Measurements from ENCODE around the gene SLC26A1. TPM values are rescaled to one million over a fixed set of nuclear protein-coding genes. Genes with fewer than 3 reads are reported as not detected.

The SLC26A1 gene
- total RNA-seq, 4 donors from 2014 or later = not detected

DNA sequence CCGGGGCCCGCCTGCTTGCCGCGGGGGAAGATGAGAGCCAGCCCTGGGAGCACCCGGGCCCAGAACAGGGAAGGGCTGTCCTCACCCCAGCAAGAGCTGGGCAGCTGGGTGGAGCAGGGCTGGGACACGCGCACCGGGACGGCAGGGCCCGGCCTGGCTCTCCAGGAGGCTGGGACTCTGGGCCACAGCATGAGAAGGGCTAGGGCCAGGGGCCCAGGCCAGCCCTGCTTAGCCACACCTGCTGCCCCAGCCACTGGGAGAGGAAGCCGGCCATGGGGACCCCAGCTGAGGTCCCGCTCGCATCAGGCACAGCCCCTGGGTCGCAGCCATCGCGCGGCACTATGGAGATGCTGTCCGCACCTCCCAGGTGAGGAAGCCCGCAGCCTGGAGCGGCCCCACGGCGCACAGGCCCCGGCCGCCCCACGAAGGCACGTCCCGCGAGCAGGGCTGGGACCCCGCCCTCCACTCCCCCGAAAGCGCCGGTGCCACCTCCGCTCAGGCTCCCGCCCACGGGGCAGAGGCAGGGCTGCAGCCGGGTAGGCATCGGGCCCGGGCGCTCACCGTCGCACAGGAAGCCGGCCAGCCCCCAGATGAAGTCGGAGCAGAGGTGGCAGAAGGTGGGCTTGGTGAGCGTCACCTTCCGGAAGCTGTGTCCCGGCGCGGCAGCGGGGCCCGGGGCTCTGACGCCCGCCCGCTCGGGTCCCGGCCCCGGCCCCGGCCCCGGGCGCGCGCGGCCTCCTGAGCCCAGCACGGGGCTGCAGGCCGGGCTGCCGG lies 20.4 kb downstream of the SLC26A1 start:
- no CpG with 5 or more reads among the region's 65 CpGs for WGBS, 2 donors (ENCODE audit: low coverage in 1 of 2)
- Histone ChIP-seq H3K9me3 (no peaks in the 10 kb centered on the region), H3K4me3 (peak overlapping the region; percentile 71 to 83), H3K27ac (peak overlapping the region in 3 of 4 donors; percentile 24 to 69 (median 41)), H3K27me3 (peaks cover 13% of the 10 kb centered on the region), H3K36me3 (no peaks in the 10 kb centered on the region), H3K4me1 (peaks cover 6 to 44% (median 14%) of the 10 kb centered on the region in 3 donors)
- TF ChIP-seq CTCF (IDR thresholded peaks at IDR 0.05) (no peak), POLR2A (IDR thresholded peaks at IDR 0.05) (no peak), EP300 (IDR thresholded peaks at IDR 0.05) (no peak), POLR2AphosphoS5 (IDR thresholded peaks at IDR 0.05) (no peak)
- ATAC-seq = peak; percentile 46

- Histone ChIP-seq H3K4me1 (peaks cover 6 to 51% (median 14%) of the 10 kb centered on the region in 3 donors), H3K36me3 (peaks cover 0 to 5% of the 10 kb centered on the region in 2 donors), H3K9me3 (no peaks in the 10 kb centered on the region), H3K4me3 (peak overlapping the region; percentile 71 to 83), H3K27ac (peak overlapping the region in 1 of 4 donors; percentile 69), H3K27me3 (peaks cover 16% of the 10 kb centered on the region)
- TF ChIP-seq CTCF (IDR thresholded peaks at IDR 0.05) (no peak), POLR2AphosphoS5 (IDR thresholded peaks at IDR 0.05) (no peak), POLR2A (IDR thresholded peaks at IDR 0.05) (no peak), EP300 (IDR thresholded peaks at IDR 0.05) (no peak)
- no peak for ATAC-seq
- 67% methylated on average over 6 of the region's 24 CpGs; no CpG with 5 or more reads in 1 of the 2 donors for WGBS, 2 donors (ENCODE audit: low coverage in 1 of 2)
Observed at GRCh38 chr4:971666-972500, 21.3 kb downstream of the SLC26A1 start.

DNA sequence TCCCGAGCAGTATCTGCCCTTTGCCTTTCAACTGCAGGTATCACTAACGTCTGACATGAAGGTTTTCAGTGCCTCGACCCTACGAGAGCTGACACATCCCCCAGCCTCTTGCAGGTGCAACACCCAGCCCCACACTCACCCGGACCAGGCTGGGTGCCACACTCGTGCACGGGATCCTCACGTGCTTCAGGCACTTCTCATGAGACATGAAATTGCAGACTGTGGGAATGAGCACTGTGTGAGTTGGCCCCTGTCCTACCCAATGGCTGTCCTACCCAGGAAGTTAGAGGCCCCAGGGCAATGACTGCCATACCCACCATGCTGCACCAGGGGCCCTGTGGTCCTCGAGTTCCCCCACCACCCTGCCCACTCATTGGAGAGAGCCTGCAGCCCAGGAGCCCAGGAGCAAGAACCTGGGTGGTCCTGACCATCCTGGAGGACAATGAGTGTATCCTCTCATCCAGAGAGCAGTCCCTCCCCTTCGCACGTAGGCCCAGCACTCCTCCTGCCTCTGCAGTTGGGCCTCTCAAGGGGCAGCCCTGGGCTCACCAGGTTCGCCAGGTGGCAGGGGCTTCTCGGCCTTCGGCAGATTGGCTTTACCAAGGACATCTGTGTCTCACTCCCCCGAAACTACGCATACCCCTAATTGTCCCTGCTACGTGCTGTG lies 22.2 kb downstream of the SLC26A1 start:
- Histone ChIP-seq H3K27me3 (peaks cover 16% of the 10 kb centered on the region), H3K9me3 (no peaks in the 10 kb centered on the region), H3K4me1 (peaks cover 6 to 51% (median 14%) of the 10 kb centered on the region in 3 donors), H3K4me3 (no peak overlapping the region), H3K27ac (no peak overlapping the region), H3K36me3 (peaks cover 0 to 14% of the 10 kb centered on the region in 2 donors)
- 61% methylated on average over 5 of the region's 17 CpGs; no CpG with 5 or more reads in 1 of the 2 donors for WGBS, 2 donors (ENCODE audit: low coverage in 1 of 2)
- TF ChIP-seq EP300 (IDR thresholded peaks at IDR 0.05) (no peak), POLR2AphosphoS5 (IDR thresholded peaks at IDR 0.05) (no peak)
- no peak for ATAC-seq

- Histone ChIP-seq H3K4me1 (peaks cover 6 to 51% (median 14%) of the 10 kb centered on the region in 3 donors), H3K9me3 (no peaks in the 10 kb centered on the region), H3K27ac (no peak overlapping the region), H3K4me3 (no peak overlapping the region), H3K36me3 (peaks cover 0 to 22% of the 10 kb centered on the region in 2 donors), H3K27me3 (peaks cover 16% of the 10 kb centered on the region)
- no peak for ATAC-seq
- no peak for TF ChIP-seq CTCF (IDR thresholded peaks at IDR 0.05)
- TF ChIP-seq POLR2AphosphoS5 (IDR thresholded peaks at IDR 0.05) = no peak
- no peak for TF ChIP-seq EP300 (IDR thresholded peaks at IDR 0.05)
- no peak for TF ChIP-seq POLR2A (IDR thresholded peaks at IDR 0.05)
- WGBS, 2 donors (ENCODE audit: low coverage in 1 of 2) = 83 to 98% methylated on average over 7 to 12 of the region's 25 CpGs
Observed at GRCh38 chr4:970046-970745, 23.0 kb downstream of the SLC26A1 start.

All from gastroesophageal sphincter (tissue), 4 donors.